Neural cell (in vitro differentiated cells): ENCODE measurements around the gene HHIPL2. TPM values are rescaled to one million over a fixed set of nuclear protein-coding genes. Genes with fewer than 3 reads are reported as not detected.

Experiments
- H2AFZ ChIP-seq: fragments of 200-600, 300-800 bp; sonication (generic), shearing (Covaris generic); 2 replicates; pipeline ENCODE4 v1.6.0; 2014; ENCODE audit warnings: low read depth, mild to moderate bottlenecking, antibody characterized with exemption, low read length, moderate library complexity
- H3F3A ChIP-seq: fragments of 200-600 bp; shearing (Covaris generic); 2 replicates; pipeline ENCODE4 v1.6.1; 2016; ENCODE audit warnings: mild to moderate bottlenecking, moderate library complexity, mixed read lengths, antibody characterized with exemption, low read length; ENCODE audit not compliant: insufficient read depth, poor library complexity, severe bottlenecking
- H3K27ac ChIP-seq: fragments of 200-600, 300-800 bp; sonication (generic), shearing (Covaris generic); 2 replicates; pipeline ENCODE4 v1.5.1; 2014; ENCODE audit warnings: mild to moderate bottlenecking, low read length, moderate library complexity
- H3K27me3 ChIP-seq: fragments of 300-800, 200-600 bp; sonication (generic), shearing (Covaris generic); 2 replicates; pipeline ENCODE4 v1.6.0; 2014; ENCODE audit warnings: mild to moderate bottlenecking, low read depth, low read length, moderate library complexity; ENCODE audit not compliant: insufficient read depth
- H3K36me3 ChIP-seq: fragments of 300-800, 200-600 bp; sonication (generic), shearing (Covaris generic); 2 replicates; pipeline ENCODE4 v1.5.1; 2014; ENCODE audit warnings: mild to moderate bottlenecking, antibody characterized with exemption, low read length, moderate library complexity; ENCODE audit not compliant: insufficient read depth
- H3K4me2 ChIP-seq: fragments of 300-800, 200-600 bp; sonication (generic), shearing (Covaris generic); 2 replicates; pipeline ENCODE4 v1.6.0; 2014; ENCODE audit warnings: mild to moderate bottlenecking, low read length
- H3K4me3 ChIP-seq: fragments of 300-800, 200-600 bp; sonication (generic), shearing (Covaris generic); 2 replicates; pipeline ENCODE4 v1.5.1; 2014; ENCODE audit warnings: mild to moderate bottlenecking, low read length, moderate library complexity
- H3K79me2 ChIP-seq: fragments of 200-600 bp; shearing (Covaris generic); replicated peaks from 2 replicates; pipeline ENCODE4 v1.6.0; 2014; ENCODE audit warnings: mild to moderate bottlenecking, low read length, moderate library complexity; ENCODE audit not compliant: insufficient read depth
- H3K9ac ChIP-seq: fragments of 300-800, 200-600 bp; sonication (generic), shearing (Covaris generic); 2 replicates; pipeline ENCODE4 v1.6.1; 2016; ENCODE audit warnings: mild to moderate bottlenecking, low read length, mixed read lengths
- H3K9me2 ChIP-seq: fragments of 200-600 bp; shearing (Covaris generic); 2 replicates; pipeline ENCODE4 v1.6.1; 2016; ENCODE audit warnings: mild to moderate bottlenecking, low read length, mixed read lengths; ENCODE audit not compliant: insufficient read depth
- H3K9me3 ChIP-seq: fragments of 200-600, 300-800 bp; sonication (generic), shearing (Covaris generic); 2 replicates; pipeline ENCODE4 v1.6.1; 2016; ENCODE audit warnings: mild to moderate bottlenecking, mixed run types, low read length, moderate library complexity, mixed read lengths
- H4K20me1 ChIP-seq: fragments of 200-600 bp; shearing (Covaris generic); 2 replicates; pipeline ENCODE4 v1.6.1; 2016; ENCODE audit warnings: mild to moderate bottlenecking, mixed run types; ENCODE audit not compliant: insufficient read depth
- EP300 ChIP-seq: fragments of 450-650 bp; conservative IDR thresholded peaks from 2 replicates; pipeline ENCODE4 v1.6.1; 2014; ENCODE audit warnings: antibody characterized with exemption, mild to moderate bottlenecking, moderate library complexity; ENCODE audit not compliant: poor library complexity, severe bottlenecking
- EZH2 ChIP-seq: fragments of 200-600, 300-800 bp; shearing (Covaris generic), sonication (generic); IDR thresholded peaks from 2 replicates; pipeline ENCODE4 v1.6.1; 2014; ENCODE audit warnings: antibody characterized with exemption, low read length, borderline replicate concordance, mild to moderate bottlenecking; ENCODE audit not compliant: insufficient read depth, poor library complexity, severe bottlenecking
- MXI1 ChIP-seq: fragments of 450-650 bp; conservative IDR thresholded peaks from 2 replicates; pipeline ENCODE4 v1.6.1; 2014; ENCODE audit warnings: antibody characterized with exemption, mild to moderate bottlenecking; ENCODE audit not compliant: poor library complexity, severe bottlenecking
- POLR2AphosphoS5 ChIP-seq: IDR thresholded peaks from 2 replicates; pipeline ENCODE4 v1.6.1; 2012
- RAD21 ChIP-seq: fragments of 450-650 bp; conservative IDR thresholded peaks from 2 replicates; pipeline ENCODE4 v1.6.1; 2014; ENCODE audit warnings: antibody characterized with exemption, mild to moderate bottlenecking, moderate library complexity
- SMC3 ChIP-seq: fragments of 450-650 bp; conservative IDR thresholded peaks from 2 replicates; pipeline ENCODE4 v1.6.1; 2014; ENCODE audit warnings: antibody characterized with exemption, mild to moderate bottlenecking, moderate library complexity; ENCODE audit not compliant: poor library complexity
- TAF1 ChIP-seq: IDR thresholded peaks from 2 replicates; pipeline ENCODE4 v1.6.1; 2012; ENCODE audit warnings: low read depth
- polyA plus RNA-seq: library from polyadenylated mRNA; depleted of rRNA; stranded (reverse); fragments of >200 nt; gene quantifications from 2 replicates; pipeline ENCODE4 v1.2.3, GENCODE V29; 2014
- TF ChIP-seq, protein P1 (sequence below): IDR thresholded peaks from 2 replicates; pipeline ENCODE4 v1.6.1; 2012; ENCODE audit warnings: borderline replicate concordance
- TF ChIP-seq, protein P2 (sequence below): fragments of 450-650 bp; IDR thresholded peaks from 2 replicates; pipeline ENCODE4 v1.5.1; 2014; ENCODE audit warnings: antibody characterized with exemption, mild to moderate bottlenecking, moderate library complexity; ENCODE audit not compliant: poor library complexity, severe bottlenecking

HHIPL2 gene
- polyA plus RNA-seq, 1 donor from 2014 or later, result 0.36 TPM

DNA sequence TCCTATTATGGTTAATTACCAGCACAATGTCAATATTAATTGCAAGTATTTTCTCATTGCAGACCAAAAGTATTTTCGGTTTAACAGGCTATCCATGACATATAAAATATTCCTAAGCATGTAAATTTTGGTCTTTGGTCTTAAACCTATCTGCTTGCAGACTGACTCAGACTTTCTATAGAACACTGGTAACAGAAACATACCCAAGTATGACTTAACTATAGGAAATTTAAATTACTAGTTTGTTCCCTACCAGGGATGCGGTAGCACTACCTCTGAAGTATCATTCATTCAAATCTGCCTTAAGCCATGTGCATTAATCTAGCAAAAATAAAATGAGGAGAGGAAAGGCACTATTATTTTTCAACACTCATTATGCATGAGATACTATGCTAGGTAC, 38.9 kb upstream of the HHIPL2 start:
- peaks cover 9% of the 10 kb centered on the region for H3K36me3 ChIP-seq
- no peaks in the 10 kb centered on the region for H3K27me3 ChIP-seq
- no peaks in the 10 kb centered on the region for H4K20me1 ChIP-seq
- no peak overlapping the region for H3K4me2 ChIP-seq
- no peak overlapping the region for H3K9ac ChIP-seq
- H3K27ac ChIP-seq, result no peak overlapping the region
- no peak overlapping the region for H2AFZ ChIP-seq
- peaks cover 15% of the 10 kb centered on the region for H3K79me2 ChIP-seq
- no peak overlapping the region for H3K4me3 ChIP-seq
- H3K9me2 ChIP-seq, result no peaks in the 10 kb centered on the region
- no peaks in the 10 kb centered on the region for H3F3A ChIP-seq
- H3K9me3 ChIP-seq, result no peaks in the 10 kb centered on the region
- TF ChIP-seq, protein P1, sequence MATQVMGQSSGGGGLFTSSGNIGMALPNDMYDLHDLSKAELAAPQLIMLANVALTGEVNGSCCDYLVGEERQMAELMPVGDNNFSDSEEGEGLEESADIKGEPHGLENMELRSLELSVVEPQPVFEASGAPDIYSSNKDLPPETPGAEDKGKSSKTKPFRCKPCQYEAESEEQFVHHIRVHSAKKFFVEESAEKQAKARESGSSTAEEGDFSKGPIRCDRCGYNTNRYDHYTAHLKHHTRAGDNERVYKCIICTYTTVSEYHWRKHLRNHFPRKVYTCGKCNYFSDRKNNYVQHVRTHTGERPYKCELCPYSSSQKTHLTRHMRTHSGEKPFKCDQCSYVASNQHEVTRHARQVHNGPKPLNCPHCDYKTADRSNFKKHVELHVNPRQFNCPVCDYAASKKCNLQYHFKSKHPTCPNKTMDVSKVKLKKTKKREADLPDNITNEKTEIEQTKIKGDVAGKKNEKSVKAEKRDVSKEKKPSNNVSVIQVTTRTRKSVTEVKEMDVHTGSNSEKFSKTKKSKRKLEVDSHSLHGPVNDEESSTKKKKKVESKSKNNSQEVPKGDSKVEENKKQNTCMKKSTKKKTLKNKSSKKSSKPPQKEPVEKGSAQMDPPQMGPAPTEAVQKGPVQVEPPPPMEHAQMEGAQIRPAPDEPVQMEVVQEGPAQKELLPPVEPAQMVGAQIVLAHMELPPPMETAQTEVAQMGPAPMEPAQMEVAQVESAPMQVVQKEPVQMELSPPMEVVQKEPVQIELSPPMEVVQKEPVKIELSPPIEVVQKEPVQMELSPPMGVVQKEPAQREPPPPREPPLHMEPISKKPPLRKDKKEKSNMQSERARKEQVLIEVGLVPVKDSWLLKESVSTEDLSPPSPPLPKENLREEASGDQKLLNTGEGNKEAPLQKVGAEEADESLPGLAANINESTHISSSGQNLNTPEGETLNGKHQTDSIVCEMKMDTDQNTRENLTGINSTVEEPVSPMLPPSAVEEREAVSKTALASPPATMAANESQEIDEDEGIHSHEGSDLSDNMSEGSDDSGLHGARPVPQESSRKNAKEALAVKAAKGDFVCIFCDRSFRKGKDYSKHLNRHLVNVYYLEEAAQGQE, result no peak
- no peak for TF ChIP-seq EZH2
- TF ChIP-seq SMC3, result no peak
- no peak for TF ChIP-seq EP300
- TF ChIP-seq POLR2AphosphoS5, result no peak
- TF ChIP-seq RAD21, result no peak
- TF ChIP-seq MXI1, result no peak
- no peak for TF ChIP-seq TAF1
- TF ChIP-seq, protein P2, sequence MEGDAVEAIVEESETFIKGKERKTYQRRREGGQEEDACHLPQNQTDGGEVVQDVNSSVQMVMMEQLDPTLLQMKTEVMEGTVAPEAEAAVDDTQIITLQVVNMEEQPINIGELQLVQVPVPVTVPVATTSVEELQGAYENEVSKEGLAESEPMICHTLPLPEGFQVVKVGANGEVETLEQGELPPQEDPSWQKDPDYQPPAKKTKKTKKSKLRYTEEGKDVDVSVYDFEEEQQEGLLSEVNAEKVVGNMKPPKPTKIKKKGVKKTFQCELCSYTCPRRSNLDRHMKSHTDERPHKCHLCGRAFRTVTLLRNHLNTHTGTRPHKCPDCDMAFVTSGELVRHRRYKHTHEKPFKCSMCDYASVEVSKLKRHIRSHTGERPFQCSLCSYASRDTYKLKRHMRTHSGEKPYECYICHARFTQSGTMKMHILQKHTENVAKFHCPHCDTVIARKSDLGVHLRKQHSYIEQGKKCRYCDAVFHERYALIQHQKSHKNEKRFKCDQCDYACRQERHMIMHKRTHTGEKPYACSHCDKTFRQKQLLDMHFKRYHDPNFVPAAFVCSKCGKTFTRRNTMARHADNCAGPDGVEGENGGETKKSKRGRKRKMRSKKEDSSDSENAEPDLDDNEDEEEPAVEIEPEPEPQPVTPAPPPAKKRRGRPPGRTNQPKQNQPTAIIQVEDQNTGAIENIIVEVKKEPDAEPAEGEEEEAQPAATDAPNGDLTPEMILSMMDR, result no peak

DNA sequence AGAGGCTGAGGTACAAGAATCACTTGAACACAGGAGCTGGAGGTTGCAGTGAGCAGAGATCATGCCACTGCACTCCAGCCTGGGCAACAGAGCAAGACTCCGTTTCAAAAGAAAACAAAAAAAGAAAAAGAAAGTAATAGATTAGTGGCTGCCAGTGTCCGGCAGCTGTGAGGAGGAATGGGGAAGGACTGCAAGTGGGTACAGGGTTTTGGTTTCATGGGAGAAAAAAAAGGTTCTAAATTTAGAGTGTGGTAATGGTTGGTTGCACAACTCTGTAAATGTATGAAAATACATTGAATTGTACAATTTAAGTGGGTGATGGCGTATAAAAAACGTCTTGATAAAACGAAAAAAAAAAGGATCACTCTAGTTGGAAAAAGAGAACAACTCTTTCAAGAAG, 35.2 kb upstream of the HHIPL2 start:
- no peaks in the 10 kb centered on the region for H4K20me1 ChIP-seq
- no peak overlapping the region for H3K9ac ChIP-seq
- H3K4me2 ChIP-seq, result no peak overlapping the region
- no peaks in the 10 kb centered on the region for H3K9me3 ChIP-seq
- TF ChIP-seq MXI1, result no peak
- TF ChIP-seq TAF1, result no peak
- TF ChIP-seq RAD21, result no peak
- no peak for TF ChIP-seq POLR2AphosphoS5
- no peak for TF ChIP-seq EP300
- TF ChIP-seq, protein P1, result no peak
- no peak for TF ChIP-seq EZH2
- TF ChIP-seq, protein P2, result no peak
- TF ChIP-seq SMC3, result no peak
- no peaks in the 10 kb centered on the region for H3K79me2 ChIP-seq
- H3F3A ChIP-seq, result no peaks in the 10 kb centered on the region
- no peak overlapping the region for H3K4me3 ChIP-seq
- H2AFZ ChIP-seq, result no peak overlapping the region
- peaks cover 9% of the 10 kb centered on the region for H3K36me3 ChIP-seq
- H3K9me2 ChIP-seq, result no peaks in the 10 kb centered on the region
- no peaks in the 10 kb centered on the region for H3K27me3 ChIP-seq
- no peak overlapping the region for H3K27ac ChIP-seq
